Progenitor cell of endocrine pancreas (in vitro differentiated cells): ENCODE measurements around the gene RALGAPA1. TPM values are rescaled to one million over a fixed set of nuclear protein-coding genes. Genes with fewer than 3 reads are reported as not detected.

Source experiments
- DNase-seq: peaks from one replicate; pipeline ENCODE4 v3.0.0; 2021; ENCODE audit warnings: low spot score; ENCODE audit not compliant: unreplicated experiment
- H3K27ac Mint-ChIP-seq: 2 replicates; pipeline ENCODE4 v1.8.0; 2021; ENCODE audit warnings: mild to moderate bottlenecking, moderate library complexity, mixed read lengths
- H3K27me3 Mint-ChIP-seq: 2 replicates; pipeline ENCODE4 v1.8.0; 2021; ENCODE audit warnings: mixed read lengths
- H3K36me3 Mint-ChIP-seq: 2 replicates; pipeline ENCODE4 v1.8.0; 2022; ENCODE audit warnings: mixed read lengths; ENCODE audit not compliant: insufficient read depth
- H3K4me1 Mint-ChIP-seq: 2 replicates; pipeline ENCODE4 v1.8.0; 2021; ENCODE audit warnings: low read depth, mixed read lengths
- H3K4me3 Mint-ChIP-seq: 2 replicates; pipeline ENCODE4 v1.8.0; 2021; ENCODE audit warnings: low read depth, mild to moderate bottlenecking, moderate library complexity, mixed read lengths
- H3K9me3 Mint-ChIP-seq: 2 replicates; pipeline ENCODE4 v1.8.0; 2021; ENCODE audit warnings: low read depth, mixed read lengths
- total RNA-seq: library from RNA; stranded (reverse); gene quantifications from 2 replicates; pipeline ENCODE4 v1.2.1, GENCODE V29; 2021
- TF ChIP-seq, protein P1 (sequence below): fragments of 200-600 bp; sonication (generic); IDR thresholded peaks from one replicate; pipeline ENCODE4 v1.5.0; 2021; ENCODE audit warnings: antibody characterized with exemption, mild to moderate bottlenecking; ENCODE audit not compliant: unreplicated experiment

Gene RALGAPA1
- total RNA-seq, 1 donor from 2014 or later = 58.7 TPM

DNA sequence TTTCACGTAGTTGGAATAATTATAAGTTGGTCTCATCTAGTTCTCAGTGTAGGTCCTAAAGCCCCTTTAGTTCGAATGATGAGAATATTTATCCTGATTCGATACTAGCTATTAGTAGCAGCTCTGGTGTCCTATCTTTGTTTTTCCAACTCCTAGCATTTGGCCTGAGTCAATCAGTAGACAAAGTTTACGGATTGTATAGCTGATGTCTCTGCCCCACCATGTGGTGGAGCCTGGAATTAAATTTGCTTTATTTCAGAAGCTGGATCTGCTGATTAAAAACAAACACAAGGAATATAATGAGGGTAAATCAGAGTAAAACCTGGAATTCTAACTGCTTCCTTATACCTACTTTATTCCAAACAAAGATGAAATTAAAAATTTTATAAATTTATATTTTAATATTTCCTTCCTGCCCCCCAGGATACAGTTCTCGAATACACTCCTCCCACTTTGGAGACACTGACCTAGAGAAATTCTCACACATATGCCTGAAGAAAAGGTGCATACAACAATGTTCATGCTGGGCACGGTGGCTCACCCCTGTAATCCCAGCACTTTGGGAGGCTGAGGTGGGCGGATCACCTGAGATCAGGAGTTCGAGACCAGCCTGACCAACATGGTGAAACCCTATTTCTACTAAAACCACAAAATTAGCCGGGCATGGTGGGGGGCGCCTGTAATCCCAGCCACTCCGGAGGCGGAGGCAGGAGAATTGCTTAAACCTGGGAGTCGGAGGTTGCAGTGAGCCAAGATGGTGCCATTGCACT lies 9.4 kb upstream of the RALGAPA1 start:
- Mint-ChIP-seq H3K27ac (no peak overlapping the region), H3K9me3 (no peaks in the 10 kb centered on the region)
- no peak for DNase-seq

DNA sequence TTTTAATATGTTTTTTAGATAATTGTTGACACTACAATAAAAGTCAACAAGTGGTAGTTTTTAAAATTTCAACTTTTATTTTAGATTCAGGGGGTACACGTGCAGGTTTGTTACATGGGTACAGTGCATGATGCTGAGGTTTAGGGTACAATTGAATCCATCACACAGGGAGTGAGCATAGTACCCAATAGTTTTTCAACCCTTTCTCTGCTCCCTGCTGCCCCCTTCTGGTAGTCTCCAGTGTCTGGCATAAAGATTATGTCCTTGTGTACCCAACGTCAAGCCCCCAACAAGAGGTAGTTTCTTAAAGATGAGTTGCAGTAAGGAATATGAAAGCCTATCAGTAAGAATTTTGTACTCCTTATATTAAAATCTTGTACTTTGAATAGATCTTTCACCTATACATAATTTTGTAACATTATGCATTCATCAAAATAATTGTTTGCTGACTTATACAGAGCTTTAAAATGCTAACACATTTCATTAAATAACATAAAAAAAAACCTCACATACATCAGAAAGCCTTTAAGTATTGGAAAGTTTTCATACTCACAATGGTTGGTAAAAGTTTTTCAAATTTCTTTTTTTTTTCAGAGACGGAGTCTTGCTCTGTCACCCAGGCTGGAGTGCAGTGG lies 5.4 kb upstream of the RALGAPA1 start:
- no peaks in the 10 kb centered on the region for H3K9me3 Mint-ChIP-seq
- DNase-seq = peak; percentile 48
- TF ChIP-seq, protein P1, sequence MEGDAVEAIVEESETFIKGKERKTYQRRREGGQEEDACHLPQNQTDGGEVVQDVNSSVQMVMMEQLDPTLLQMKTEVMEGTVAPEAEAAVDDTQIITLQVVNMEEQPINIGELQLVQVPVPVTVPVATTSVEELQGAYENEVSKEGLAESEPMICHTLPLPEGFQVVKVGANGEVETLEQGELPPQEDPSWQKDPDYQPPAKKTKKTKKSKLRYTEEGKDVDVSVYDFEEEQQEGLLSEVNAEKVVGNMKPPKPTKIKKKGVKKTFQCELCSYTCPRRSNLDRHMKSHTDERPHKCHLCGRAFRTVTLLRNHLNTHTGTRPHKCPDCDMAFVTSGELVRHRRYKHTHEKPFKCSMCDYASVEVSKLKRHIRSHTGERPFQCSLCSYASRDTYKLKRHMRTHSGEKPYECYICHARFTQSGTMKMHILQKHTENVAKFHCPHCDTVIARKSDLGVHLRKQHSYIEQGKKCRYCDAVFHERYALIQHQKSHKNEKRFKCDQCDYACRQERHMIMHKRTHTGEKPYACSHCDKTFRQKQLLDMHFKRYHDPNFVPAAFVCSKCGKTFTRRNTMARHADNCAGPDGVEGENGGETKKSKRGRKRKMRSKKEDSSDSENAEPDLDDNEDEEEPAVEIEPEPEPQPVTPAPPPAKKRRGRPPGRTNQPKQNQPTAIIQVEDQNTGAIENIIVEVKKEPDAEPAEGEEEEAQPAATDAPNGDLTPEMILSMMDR = peak; percentile 80

More for the DNA sequence above, 9.4 kb upstream of the RALGAPA1 start:
- TF ChIP-seq, protein P1 = peak; percentile 59
- Mint-ChIP-seq H3K4me1 (no peaks in the 10 kb centered on the region), H3K27me3 (no peaks in the 10 kb centered on the region), H3K4me3 (no peak overlapping the region), H3K36me3 (no peaks in the 10 kb centered on the region)

DNA sequence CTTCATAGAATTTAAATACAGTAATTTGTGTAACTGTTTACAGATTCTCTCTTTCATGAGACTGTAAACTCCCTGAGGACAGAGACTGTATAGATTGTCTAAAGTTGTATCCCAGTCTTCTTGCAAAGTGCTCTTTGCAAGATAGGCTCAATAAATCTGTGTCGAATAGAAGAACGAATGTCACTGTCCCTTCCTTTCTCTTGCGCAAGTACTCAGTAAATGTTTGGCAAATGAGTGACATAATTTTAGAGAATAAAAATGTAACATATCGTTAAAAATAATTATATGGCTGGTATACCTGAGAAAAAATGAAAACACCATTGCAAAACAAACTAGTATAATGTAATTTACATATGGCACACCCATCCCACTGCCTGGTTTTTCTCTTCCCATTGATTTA lies 1.9 kb upstream of the RALGAPA1 start:
- Mint-ChIP-seq H3K36me3 (no peaks in the 10 kb centered on the region), H3K4me3 (no peak overlapping the region), H3K9me3 (no peaks in the 10 kb centered on the region), H3K27ac (no peak overlapping the region), H3K27me3 (no peaks in the 10 kb centered on the region), H3K4me1 (peaks cover 15% of the 10 kb centered on the region)
- TF ChIP-seq, protein P1 = no peak
- no peak for DNase-seq

More for the DNA sequence above, 5.4 kb upstream of the RALGAPA1 start:
- Mint-ChIP-seq H3K4me3 (no peak overlapping the region), H3K27ac (no peak overlapping the region), H3K4me1 (no peaks in the 10 kb centered on the region), H3K27me3 (no peaks in the 10 kb centered on the region), H3K36me3 (no peaks in the 10 kb centered on the region)

DNA sequence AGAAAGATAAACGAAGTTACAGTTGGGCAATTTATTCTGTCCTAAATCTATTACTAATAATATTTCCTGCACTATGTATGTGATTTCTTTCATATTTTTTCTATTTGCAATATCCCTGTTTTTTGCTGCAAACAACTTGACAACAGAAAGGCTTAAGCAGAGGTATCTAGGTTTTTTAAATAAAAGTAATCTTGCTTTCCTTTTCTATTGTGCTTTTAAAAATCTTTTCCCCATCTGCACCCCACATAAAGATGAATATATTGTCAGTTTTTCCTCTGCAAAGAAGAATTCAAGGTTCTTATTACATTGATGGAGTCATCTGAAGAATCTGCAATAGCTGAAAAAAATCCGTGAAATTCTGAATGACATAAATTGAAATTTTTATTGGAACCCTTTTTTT lies 502 bp upstream of the RALGAPA1 start:
- Mint-ChIP-seq H3K27ac (peak overlapping the region; percentile 96), H3K36me3 (no peaks in the 10 kb centered on the region), H3K9me3 (no peaks in the 10 kb centered on the region), H3K4me3 (peak overlapping the region; percentile 96), H3K27me3 (no peaks in the 10 kb centered on the region), H3K4me1 (peaks cover 15% of the 10 kb centered on the region)
- TF ChIP-seq, protein P1 = no peak
- DNase-seq = no peak

DNA sequence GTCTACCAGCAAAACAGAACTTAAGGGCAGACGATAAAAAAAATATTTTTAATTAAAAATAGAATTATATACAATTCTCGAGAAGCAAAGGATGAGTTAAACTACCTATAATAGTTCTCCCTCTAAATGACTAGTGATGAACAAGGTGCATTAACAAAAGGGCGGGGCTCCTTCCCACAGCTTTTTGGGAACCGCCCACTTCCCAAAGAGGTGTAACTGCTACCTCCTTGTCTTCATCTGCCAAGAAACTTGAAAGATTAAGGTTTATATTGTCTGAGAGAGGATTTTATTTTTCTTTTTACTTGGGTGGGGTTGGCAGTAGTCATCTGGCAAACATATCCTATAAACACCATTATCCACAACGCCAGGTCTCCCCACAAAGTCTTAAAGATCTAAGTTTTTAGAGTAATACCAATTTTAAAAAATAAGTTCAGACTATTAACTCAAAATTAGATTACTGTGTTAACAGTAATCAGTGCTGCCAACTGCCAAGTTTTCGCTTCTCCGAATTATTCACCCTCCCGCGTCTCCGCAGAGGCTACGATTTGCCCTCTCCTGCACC lies 938 bp downstream of the RALGAPA1 start:
- no peak for DNase-seq
- Mint-ChIP-seq H3K36me3 (no peaks in the 10 kb centered on the region), H3K4me3 (peak overlapping the region; percentile 96), H3K27ac (peak overlapping the region; percentile 97), H3K27me3 (no peaks in the 10 kb centered on the region), H3K9me3 (no peaks in the 10 kb centered on the region), H3K4me1 (peaks cover 15% of the 10 kb centered on the region)
- TF ChIP-seq, protein P1 = no peak
